Glomerular visceral epithelial cell (primary cell): ENCODE results near the gene COL6A1.
"Not testable (repeated sequence)": the region's sequence is repeated elsewhere in the genome, so short reads cannot be mapped to it uniquely, and the experiment has no call there.

Experiments used
- DNase-seq: peaks from one replicate; pipeline ENCODE4 v3.0.0-alpha.2; 2016; ENCODE audit errors: extremely low spot score

The COL6A1 gene

GRCh38 chr21:45945066-45945867 is 36.3 kb upstream of the COL6A1 start:
- no peak for DNase-seq

- no peak for DNase-seq
Observed at GRCh38 chr21:45945868-45946210, 35.7 kb upstream of the COL6A1 start.

GRCh38 chr21:45947296-45947695 is 34.3 kb upstream of the COL6A1 start:
- DNase-seq, result no peak

- DNase-seq, result no peak
Observed at GRCh38 chr21:45947716-45948255, 33.8 kb upstream of the COL6A1 start.

- DNase-seq, result no peak
Observed at GRCh38 chr21:45948576-45949141, 32.9 kb upstream of the COL6A1 start.

GRCh38 chr21:45949928-45950739 is 31.4 kb upstream of the COL6A1 start:
- no peak for DNase-seq

GRCh38 chr21:45950740-45951515 is 30.6 kb upstream of the COL6A1 start:
- peak; percentile 47 for DNase-seq

- no peak for DNase-seq
Observed at GRCh38 chr21:45951676-45952075, 29.9 kb upstream of the COL6A1 start.

GRCh38 chr21:45952527-45952926 is 29.0 kb upstream of the COL6A1 start:
- DNase-seq, result not testable (repeated sequence)

- no peak for DNase-seq
Observed at GRCh38 chr21:45952974-45953373, 28.6 kb upstream of the COL6A1 start.

- no peak for DNase-seq
Observed at GRCh38 chr21:45954261-45954660, 27.3 kb upstream of the COL6A1 start.

- DNase-seq, result no peak
Observed at GRCh38 chr21:45954921-45955320, 26.6 kb upstream of the COL6A1 start.

GRCh38 chr21:45957551-45957950 is 24.0 kb upstream of the COL6A1 start:
- DNase-seq, result no peak

GRCh38 chr21:45957981-45958600 is 23.5 kb upstream of the COL6A1 start:
- DNase-seq, result no peak

- DNase-seq, result no peak
Observed at GRCh38 chr21:45959182-45959581, 22.4 kb upstream of the COL6A1 start.

- DNase-seq, result no peak
Observed at GRCh38 chr21:45959779-45960390, 21.7 kb upstream of the COL6A1 start.

GRCh38 chr21:45961408-45961807 is 20.2 kb upstream of the COL6A1 start:
- DNase-seq, result not testable (repeated sequence)

GRCh38 chr21:45962531-45963231 is 18.9 kb upstream of the COL6A1 start:
- no peak for DNase-seq

- peak; percentile 25 for DNase-seq
Observed at GRCh38 chr21:45963232-45963570, 18.4 kb upstream of the COL6A1 start.

- DNase-seq, result no peak
Observed at GRCh38 chr21:45964649-45965048, 16.9 kb upstream of the COL6A1 start.
